Tibial nerve (tissue), 4 donors: ENCODE results near the gene TP63. TPM values are rescaled to one million over a fixed set of nuclear protein-coding genes. Genes with fewer than 3 reads are reported as not detected.

Experiments used
- DNase-seq, 2 donors: peaks; one replicate each; pipeline ENCODE4 v3.0.0-alpha.2; 2019; ENCODE audit warnings: low spot score in 2 of 2
- H3K27ac ChIP-seq, 4 donors: fragments of 200-600 bp; sonication (generic) in 3 of 4; one replicate each; pipeline ENCODE4 v1.5.1; 2017 to 2019; ENCODE audit warnings: mild to moderate bottlenecking in 1 of 4
- H3K27me3 ChIP-seq, 2 donors: fragments of 200-600 bp; sonication (generic) in 1 of 2; one replicate each; pipeline versions ENCODE4 v1.5.1 to v1.6.0; 2017 to 2019
- H3K36me3 ChIP-seq, 3 donors: fragments of 200-600 bp; sonication (generic); one replicate each; pipeline ENCODE4 v1.5.1; 2018 to 2019
- H3K4me1 ChIP-seq, 4 donors: fragments of 200-600 bp; sonication (generic) in 3 of 4; one replicate each; pipeline ENCODE4 v1.5.1; 2017 to 2019
- H3K4me3 ChIP-seq, 4 donors: fragments of 200-600 bp; sonication (generic) in 3 of 4; one replicate each; pipeline ENCODE4 v1.5.1; 2017 to 2019; ENCODE audit warnings: mild to moderate bottlenecking in 1 of 4, moderate library complexity in 1 of 4
- H3K9me3 ChIP-seq, 4 donors: fragments of 200-600 bp; sonication (generic) in 3 of 4; one replicate each; pipeline ENCODE4 v1.5.1; 2017 to 2019
- CTCF ChIP-seq, 5 experiments: fragments of 200-600 bp in 3 of 5; fragments of 450-650 bp in 2 of 5; sonication (generic) in 3 of 5; IDR thresholded peaks; one replicate each; pipeline ENCODE4 v1.5.1; 2016 to 2019; ENCODE audit warnings: antibody characterized with exemption in 5 of 5, mild to moderate bottlenecking in 3 of 5, moderate library complexity in 2 of 5
- EP300 ChIP-seq, 2 donors: sonication (generic); formaldehyde crosslinking; IDR thresholded peaks; one replicate each; pipeline ENCODE4 v1.6.1; 2017; ENCODE audit warnings: antibody characterized with exemption in 2 of 2, mild to moderate bottlenecking in 1 of 2
- POLR2A ChIP-seq, 2 donors: fragments of 450-650 bp; IDR thresholded peaks; one replicate each; pipeline ENCODE4 v1.6.1; 2017; ENCODE audit warnings: antibody characterized with exemption in 2 of 2, mild to moderate bottlenecking in 2 of 2, moderate library complexity in 2 of 2
- WGBS, 2 donors: methylation state at CpG; one replicate each; pipeline ENCODE4 v1.1.5; 2018; 5-methylcytosine and 5-hydroxymethylcytosine counted together
- total RNA-seq, 4 donors: library from RNA; depleted of rRNA; stranded (reverse); fragments of >200 nt; gene quantifications; one replicate each; pipeline ENCODE4 v1.1.0, GENCODE V29; 2016

TP63 gene
- 1 to 10 TPM in 3 of 4 donors, not detected in 1; 1.7 to 7.5 (median 4.2) TPM for total RNA-seq

GRCh38 chr3:189631373-189631408 lies at the start of gene TP63:
Gene TP63 (plus strand): TSS chr3:189631389. CDS start chr3:189631516, 127 bp downstream.
- peak within 1 kb of the TSS; percentile 10 to 40 (median 16) for H3K4me3 ChIP-seq

GRCh38 chr3:189582179-189582578 lies 49.0 kb upstream of the TP63 start:
- TF ChIP-seq POLR2A (IDR thresholded peaks at IDR 0.05) (no peak), CTCF (IDR thresholded peaks at IDR 0.05) (no peak)
- H3K36me3 ChIP-seq = no peaks in the 10 kb centered on the region
- H3K27ac ChIP-seq = no peak overlapping the region
- H3K4me1 ChIP-seq = no peaks in the 10 kb centered on the region
- H3K4me3 ChIP-seq = no peak overlapping the region
- no peaks in the 10 kb centered on the region for H3K27me3 ChIP-seq
- H3K9me3 ChIP-seq = no peaks in the 10 kb centered on the region
- DNase-seq = no peak
- WGBS, 2 donors = 85 to 86% methylated on average over 3 of the region's 3 CpGs

More at GRCh38 chr3:189631373-189631408, at the start of gene TP63:
- peaks cover 0 to 20% (median 5%) of the 10 kb centered on the region in 4 donors for H3K4me1 ChIP-seq
- H3K9me3 ChIP-seq = no peaks in the 10 kb centered on the region
- H3K27ac ChIP-seq = peak within 1 kb of the TSS; percentile 7 to 74 (median 41)
- no peaks in the 10 kb centered on the region for H3K27me3 ChIP-seq
- TF ChIP-seq CTCF (IDR thresholded peaks at IDR 0.05) = no peak
- TF ChIP-seq EP300 (IDR thresholded peaks at IDR 0.05) = no peak
- no peak for TF ChIP-seq POLR2A (IDR thresholded peaks at IDR 0.05)
- DNase-seq = no peak
- no peaks in the 10 kb centered on the region for H3K36me3 ChIP-seq

GRCh38 chr3:189584645-189585044 lies 46.5 kb upstream of the TP63 start:
- 30 to 52% methylated on average over 1 of the region's 1 CpG for WGBS, 2 donors
- no peaks in the 10 kb centered on the region for H3K4me1 ChIP-seq
- no peaks in the 10 kb centered on the region for H3K9me3 ChIP-seq
- no peak overlapping the region for H3K27ac ChIP-seq
- TF ChIP-seq POLR2A (IDR thresholded peaks at IDR 0.05) (no peak), CTCF (IDR thresholded peaks at IDR 0.05) (no peak), EP300 (IDR thresholded peaks at IDR 0.05) (no peak)
- H3K4me3 ChIP-seq = no peak overlapping the region
- DNase-seq = no peak
- H3K36me3 ChIP-seq = no peaks in the 10 kb centered on the region
- no peaks in the 10 kb centered on the region for H3K27me3 ChIP-seq

- Histone ChIP-seq H3K4me3 (no peak overlapping the region), H3K27me3 (no peaks in the 10 kb centered on the region), H3K4me1 (no peaks in the 10 kb centered on the region), H3K9me3 (peaks cover 0 to under 1% (median 0%) of the 10 kb centered on the region in 4 donors), H3K36me3 (no peaks in the 10 kb centered on the region), H3K27ac (no peak overlapping the region)
- no peak for TF ChIP-seq EP300 (IDR thresholded peaks at IDR 0.05)
- no peak for TF ChIP-seq POLR2A (IDR thresholded peaks at IDR 0.05)
- TF ChIP-seq CTCF (IDR thresholded peaks at IDR 0.05) = no peak
- 88 to 89% methylated on average over 7 of the region's 7 CpGs for WGBS, 2 donors
- DNase-seq = no peak
Measured at GRCh38 chr3:189586941-189587663, 44.1 kb upstream of the TP63 start.

- DNase-seq = no peak
- H3K4me1 ChIP-seq = no peaks in the 10 kb centered on the region
- H3K27me3 ChIP-seq = no peaks in the 10 kb centered on the region
- no peak overlapping the region for H3K27ac ChIP-seq
- no peak overlapping the region for H3K4me3 ChIP-seq
- H3K36me3 ChIP-seq = no peaks in the 10 kb centered on the region
- TF ChIP-seq POLR2A (IDR thresholded peaks at IDR 0.05) (no peak), EP300 (IDR thresholded peaks at IDR 0.05) (no peak), CTCF (IDR thresholded peaks at IDR 0.05) (no peak)
- H3K9me3 ChIP-seq = peaks cover 0 to 6% (median 0%) of the 10 kb centered on the region in 4 donors
Measured at GRCh38 chr3:189587664-189588040, 43.5 kb upstream of the TP63 start.
